ENCODE data around the gene ARID5A. TPM values are rescaled to one million over a fixed set of nuclear protein-coding genes. Genes with fewer than 3 reads are reported as not detected.

ARID5A gene
- polyA plus RNA-seq, 1 donor from 2014 or later, result not detected

GRCh38 chr2:96542357-96542977 is 5.9 kb downstream of the ARID5A start:
- TF ChIP-seq TAF1 (IDR thresholded peaks at IDR 0.05; ENCODE audit: low read depth), result no peak
- TF ChIP-seq POLR2AphosphoS5 (IDR thresholded peaks at IDR 0.05), result no peak
- no peak for TF ChIP-seq CTCF (IDR thresholded peaks at IDR 0.05; ENCODE audit: poor library complexity, severe bottlenecking)
- no peak for TF ChIP-seq SMC3 (conservative IDR thresholded peaks at IDR 0.05; ENCODE audit: poor library complexity)
- no peak for TF ChIP-seq RAD21 (conservative IDR thresholded peaks at IDR 0.05)
- no peak for TF ChIP-seq REST (IDR thresholded peaks at IDR 0.05; ENCODE audit: borderline replicate concordance)
- TF ChIP-seq EZH2 (IDR thresholded peaks at IDR 0.05; ENCODE audit: borderline replicate concordance, insufficient read depth, low read length, poor library complexity, severe bottlenecking), result no peak
- TF ChIP-seq EP300 (conservative IDR thresholded peaks at IDR 0.05; ENCODE audit: poor library complexity, severe bottlenecking), result no peak
- no peak for TF ChIP-seq MXI1 (conservative IDR thresholded peaks at IDR 0.05; ENCODE audit: poor library complexity, severe bottlenecking)
- Histone ChIP-seq H3K9me3 (ENCODE audit: low read length) (no peaks in the 10 kb centered on the region), H3K36me3 (ENCODE audit: insufficient read depth, low read length) (no peaks in the 10 kb centered on the region), H4K20me1 (ENCODE audit: insufficient read depth) (no peaks in the 10 kb centered on the region), H3K4me3 (ENCODE audit: low read length) (no peak overlapping the region), H3K27me3 (ENCODE audit: insufficient read depth, low read depth, low read length) (peaks cover 29% of the 10 kb centered on the region), H3F3A (ENCODE audit: insufficient read depth, low read length, poor library complexity, severe bottlenecking) (no peaks in the 10 kb centered on the region), H3K9me2 (ENCODE audit: insufficient read depth, low read length) (no peaks in the 10 kb centered on the region), H3K9ac (ENCODE audit: low read length) (no peak overlapping the region), H3K27ac (ENCODE audit: low read length) (no peak overlapping the region), H3K79me2 (replicated peaks; ENCODE audit: insufficient read depth, low read length) (no peaks in the 10 kb centered on the region), H3K4me2 (ENCODE audit: low read length) (no peak overlapping the region), H2AFZ (ENCODE audit: low read depth, low read length) (no peak overlapping the region)

- H3K4me2 ChIP-seq (ENCODE audit: low read length), result no peak overlapping the region
- no peak overlapping the region for H3K4me3 ChIP-seq (ENCODE audit: low read length)
- H3K79me2 ChIP-seq (replicated peaks; ENCODE audit: insufficient read depth, low read length), result no peaks in the 10 kb centered on the region
- no peaks in the 10 kb centered on the region for H4K20me1 ChIP-seq (ENCODE audit: insufficient read depth)
- H3K36me3 ChIP-seq (ENCODE audit: insufficient read depth, low read length), result no peaks in the 10 kb centered on the region
- H3K9me3 ChIP-seq (ENCODE audit: low read length), result no peaks in the 10 kb centered on the region
- no peaks in the 10 kb centered on the region for H3K27me3 ChIP-seq (ENCODE audit: insufficient read depth, low read depth, low read length)
- TF ChIP-seq SMC3 (conservative IDR thresholded peaks at IDR 0.05; ENCODE audit: poor library complexity), result no peak
- TF ChIP-seq EP300 (conservative IDR thresholded peaks at IDR 0.05; ENCODE audit: poor library complexity, severe bottlenecking), result no peak
- TF ChIP-seq MXI1 (conservative IDR thresholded peaks at IDR 0.05; ENCODE audit: poor library complexity, severe bottlenecking), result no peak
- TF ChIP-seq REST (IDR thresholded peaks at IDR 0.05; ENCODE audit: borderline replicate concordance), result no peak
- no peak for TF ChIP-seq RAD21 (conservative IDR thresholded peaks at IDR 0.05)
- no peak for TF ChIP-seq EZH2 (IDR thresholded peaks at IDR 0.05; ENCODE audit: borderline replicate concordance, insufficient read depth, low read length, poor library complexity, severe bottlenecking)
- TF ChIP-seq TAF1 (IDR thresholded peaks at IDR 0.05; ENCODE audit: low read depth), result no peak
- no peak for TF ChIP-seq POLR2AphosphoS5 (IDR thresholded peaks at IDR 0.05)
- no peak for TF ChIP-seq CTCF (IDR thresholded peaks at IDR 0.05; ENCODE audit: poor library complexity, severe bottlenecking)
- no peaks in the 10 kb centered on the region for H3K9me2 ChIP-seq (ENCODE audit: insufficient read depth, low read length)
- H2AFZ ChIP-seq (ENCODE audit: low read depth, low read length), result no peak overlapping the region
- no peak overlapping the region for H3K27ac ChIP-seq (ENCODE audit: low read length)
- H3F3A ChIP-seq (ENCODE audit: insufficient read depth, low read length, poor library complexity, severe bottlenecking), result no peaks in the 10 kb centered on the region
- H3K9ac ChIP-seq (ENCODE audit: low read length), result no peak overlapping the region
Measured at GRCh38 chr2:96546321-96546720, 9.8 kb downstream of the ARID5A start.
